SK-MEL-5 (cell line): ENCODE data around the gene OPRL1. TPM values are rescaled to one million over a fixed set of nuclear protein-coding genes. Genes with fewer than 3 reads are reported as not detected.

Experiments used
- DNase-seq: peaks from one replicate; pipeline ENCODE4 v3.0.0-alpha.2; 2016; ENCODE audit warnings: low read depth, low spot score
- in situ Hi-C: cut with HindIII; loops from 2 replicates; pipeline ENCODE4 v1.10.0; 2016; ENCODE audit warnings: low sequenced_read_pairs, high pct_unique_total_duplicates, low pct_unique_long_range_greater_than_20kb
- total RNA-seq: library from RNA; depleted of rRNA; stranded (reverse); fragments of >200 nt; shearing (Covaris generic); gene quantifications from 2 replicates; pipeline ENCODE4 v1.2.3, GENCODE V29; 2014

OPRL1 gene
- total RNA-seq, 1 experiment from 2014 or later = 2.1 TPM

DNA sequence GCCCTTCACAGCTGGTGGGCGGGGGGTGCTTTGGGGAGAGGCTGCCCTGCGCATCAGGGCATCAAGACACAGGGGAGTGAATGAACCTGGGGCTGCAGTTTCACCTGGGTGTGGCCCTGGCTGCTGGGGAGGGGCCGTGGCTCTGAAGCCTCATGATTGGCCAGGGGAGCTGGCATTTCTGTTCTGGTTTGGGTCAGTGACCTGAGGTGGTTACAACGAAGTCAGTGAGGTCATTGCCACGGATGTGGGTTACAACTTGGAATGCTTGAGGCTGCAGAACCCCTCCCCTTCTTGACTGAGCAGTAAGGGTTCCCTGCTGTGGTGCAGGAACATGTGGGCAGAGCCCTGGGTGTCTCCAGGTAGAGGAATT lies 13.9 kb upstream of the OPRL1 start:
- in situ Hi-C loops = no loop called here
- DNase-seq = peak; percentile 63

DNA sequence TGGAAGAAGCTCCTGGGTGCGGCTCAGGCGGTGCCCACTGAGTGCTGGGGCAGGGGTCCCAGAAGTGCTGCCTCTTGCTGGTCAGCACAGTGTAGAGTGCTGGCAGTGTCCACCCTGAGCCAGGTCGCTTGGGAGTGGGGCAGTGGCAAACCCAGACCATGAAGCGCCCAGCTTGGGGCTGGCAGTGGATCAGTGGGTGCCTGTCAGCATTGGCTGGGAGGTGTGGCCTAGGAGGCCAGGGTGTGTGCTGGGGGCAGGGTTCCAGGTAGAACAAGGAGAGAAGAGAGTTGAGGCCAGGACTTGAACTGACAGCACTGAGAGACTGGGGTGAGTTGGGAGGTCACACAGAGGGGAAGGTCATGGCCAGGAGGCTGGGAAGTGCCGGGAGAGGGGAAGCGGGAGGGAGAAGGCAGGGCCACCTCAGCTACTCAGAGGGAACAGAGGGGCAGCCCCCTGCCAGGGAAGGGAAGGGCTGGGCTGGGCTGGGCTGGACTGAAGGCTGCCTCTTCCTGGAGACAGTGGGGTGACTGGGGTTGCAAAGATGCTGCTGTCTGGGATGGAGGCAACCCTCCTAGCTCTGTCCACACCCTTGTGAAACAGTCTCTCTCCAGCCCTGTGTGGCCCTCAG lies 12.8 kb upstream of the OPRL1 start:
- in situ Hi-C loops = no loop called here
- DNase-seq = no peak

DNA sequence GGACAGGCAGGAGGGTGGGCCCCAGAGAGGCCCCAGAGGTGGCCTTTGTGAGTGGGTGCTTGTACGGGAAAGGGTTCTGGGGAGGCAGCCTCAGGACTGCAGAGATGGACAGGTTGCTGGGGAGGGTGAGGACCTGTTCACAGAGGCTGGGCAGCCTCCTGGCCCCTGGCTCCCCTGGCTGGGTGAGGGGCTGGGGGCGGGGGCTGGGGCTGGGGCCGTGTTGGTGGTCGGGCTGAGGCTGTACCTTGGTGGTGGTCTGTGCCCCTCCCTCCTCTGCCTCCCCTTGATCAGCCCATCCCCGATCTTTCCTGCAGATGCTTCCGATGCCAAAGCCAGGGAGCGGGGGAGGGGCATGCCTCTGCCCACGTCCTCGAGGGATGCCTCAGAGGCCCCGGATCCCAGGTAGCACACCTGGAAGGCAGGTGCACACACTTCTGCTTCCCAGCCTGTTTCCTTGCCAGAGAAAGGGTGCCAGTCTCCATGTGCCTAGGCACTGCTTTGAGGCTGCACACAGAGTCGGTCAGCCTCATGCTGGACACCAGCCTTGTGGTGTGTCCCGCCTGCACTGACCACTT lies 12.1 kb upstream of the OPRL1 start:
- in situ Hi-C loops = no loop called here
- no peak for DNase-seq

DNA sequence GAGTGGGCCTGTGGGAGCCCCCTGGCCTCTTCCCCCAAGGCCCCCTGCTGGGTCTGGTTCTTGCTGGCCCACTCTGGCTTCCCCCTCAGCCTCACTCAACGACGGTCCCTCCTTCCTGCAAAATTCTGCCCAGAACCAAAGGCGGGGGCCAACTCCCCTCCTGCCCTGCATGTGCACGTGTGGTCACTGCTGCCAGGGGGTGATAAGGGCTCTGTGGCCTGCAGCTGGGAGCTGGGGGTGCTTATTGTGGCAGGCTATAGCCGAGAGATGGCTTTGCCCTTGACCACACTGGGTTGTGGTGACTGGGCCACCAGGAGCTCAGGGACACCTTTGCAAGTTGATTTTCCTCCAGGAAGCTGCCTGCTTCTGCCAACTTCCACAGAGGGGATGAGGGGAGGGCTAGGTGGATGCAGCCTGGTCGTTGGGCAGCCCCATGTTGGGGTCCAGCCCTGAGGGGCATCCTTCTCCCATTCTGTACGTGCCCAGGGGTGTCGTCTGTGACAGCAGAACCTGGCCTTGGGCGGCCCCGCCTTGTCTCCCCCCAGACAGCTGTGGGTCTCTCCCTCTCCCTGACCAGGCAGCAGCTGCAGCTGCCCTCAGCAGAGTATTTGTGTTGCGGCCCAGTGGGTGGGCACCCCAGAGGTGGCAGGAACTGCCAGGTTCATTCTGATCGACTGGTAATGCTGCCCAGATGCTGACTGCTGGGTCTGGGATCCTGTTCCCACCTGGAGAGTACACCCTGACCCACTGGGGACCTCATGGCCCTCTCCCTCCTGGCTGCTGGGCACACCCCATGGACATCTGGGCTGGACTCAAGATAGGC lies 11.3 kb upstream of the OPRL1 start:
- in situ Hi-C loops = no loop called here

DNA sequence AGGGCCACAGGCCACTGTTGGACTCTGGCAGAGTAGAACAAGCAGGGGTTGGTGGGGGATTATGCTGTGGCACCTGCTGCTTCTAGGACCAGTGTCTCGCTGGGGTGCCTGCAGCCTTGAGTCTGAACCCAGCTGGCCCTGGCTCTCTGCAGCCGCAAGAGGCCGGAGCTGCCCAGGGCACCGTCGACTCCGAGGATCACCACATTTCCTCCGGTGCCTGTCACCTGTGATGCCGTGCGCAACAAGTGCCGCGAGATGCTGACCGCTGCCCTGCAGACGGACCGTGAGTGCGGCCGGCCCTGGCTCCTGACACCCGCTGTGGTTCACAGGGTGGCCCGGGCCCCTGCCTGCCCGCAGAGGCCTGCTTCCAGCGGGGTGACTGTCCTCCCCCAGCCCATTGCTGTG lies 10.7 kb upstream of the OPRL1 start:
- in situ Hi-C loops = no loop called here
- no peak for DNase-seq

More for the DNA sequence above, 11.3 kb upstream of the OPRL1 start:
- no peak for DNase-seq

DNA sequence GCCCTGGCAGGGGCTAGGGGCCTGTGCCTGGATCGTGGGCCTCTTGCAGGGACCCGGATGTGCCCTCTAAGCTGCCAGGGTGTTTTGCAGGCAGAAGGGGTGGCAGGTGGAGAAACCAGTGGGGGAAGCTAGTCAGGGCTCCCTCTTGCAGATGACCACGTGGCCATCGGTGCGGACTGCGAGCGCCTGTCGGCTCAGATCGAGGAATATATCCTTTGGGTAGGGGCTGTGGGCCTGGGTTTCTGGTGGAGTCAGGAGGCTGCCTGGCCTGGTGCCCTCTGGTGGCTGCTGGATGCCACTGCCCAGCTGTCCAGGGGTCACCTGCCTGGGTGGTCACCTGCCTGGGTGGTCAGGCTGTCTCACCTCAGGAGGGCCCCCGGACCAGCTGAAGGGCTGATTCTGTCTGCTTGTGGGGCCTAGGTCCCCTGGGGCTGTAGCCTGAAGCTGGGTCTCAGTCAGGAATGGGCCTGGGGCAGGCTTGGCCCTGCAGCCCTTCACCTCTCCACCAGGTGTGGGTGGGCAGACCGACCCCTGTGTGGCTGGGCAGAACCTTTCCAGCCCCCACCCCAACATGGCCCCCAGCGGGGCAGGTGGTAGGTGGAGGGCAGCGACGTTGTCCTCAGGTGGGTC lies 10.2 kb upstream of the OPRL1 start:
- in situ Hi-C loops = no loop called here
- DNase-seq = peak; percentile 62

DNA sequence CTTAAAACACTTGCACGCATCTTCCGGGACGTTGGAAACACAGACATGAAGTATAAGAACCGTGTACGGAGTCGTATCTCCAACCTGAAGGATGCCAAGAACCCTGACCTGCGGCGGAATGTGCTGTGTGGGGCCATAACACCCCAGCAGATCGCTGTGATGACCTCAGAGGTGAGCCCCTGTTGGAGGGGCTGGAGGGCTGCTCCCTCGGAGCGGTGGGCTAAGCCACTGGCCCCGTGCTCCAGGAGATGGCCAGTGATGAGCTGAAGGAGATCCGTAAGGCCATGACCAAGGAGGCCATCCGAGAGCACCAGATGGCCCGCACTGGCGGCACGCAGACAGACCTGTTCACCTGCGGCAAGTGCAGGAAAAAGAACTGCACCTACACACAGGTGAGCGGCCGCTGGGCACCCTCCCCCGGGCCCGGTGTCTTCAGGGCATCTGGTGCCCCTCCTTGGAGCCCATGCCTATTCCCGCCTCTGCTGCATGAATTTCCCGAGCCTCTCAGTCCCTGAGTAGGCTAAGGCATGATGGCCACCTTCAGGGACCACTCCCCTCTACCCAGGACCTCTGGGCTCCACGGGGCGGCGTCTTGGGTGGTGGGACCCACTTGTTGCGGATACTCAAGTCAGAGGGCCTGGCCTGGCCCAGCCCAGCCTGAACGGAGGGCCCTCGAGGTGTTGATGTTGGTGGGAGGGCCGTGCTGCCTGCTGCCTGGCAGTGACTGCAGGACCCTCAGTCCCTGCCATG lies 9.5 kb upstream of the OPRL1 start:
- in situ Hi-C loops = no loop called here

DNA sequence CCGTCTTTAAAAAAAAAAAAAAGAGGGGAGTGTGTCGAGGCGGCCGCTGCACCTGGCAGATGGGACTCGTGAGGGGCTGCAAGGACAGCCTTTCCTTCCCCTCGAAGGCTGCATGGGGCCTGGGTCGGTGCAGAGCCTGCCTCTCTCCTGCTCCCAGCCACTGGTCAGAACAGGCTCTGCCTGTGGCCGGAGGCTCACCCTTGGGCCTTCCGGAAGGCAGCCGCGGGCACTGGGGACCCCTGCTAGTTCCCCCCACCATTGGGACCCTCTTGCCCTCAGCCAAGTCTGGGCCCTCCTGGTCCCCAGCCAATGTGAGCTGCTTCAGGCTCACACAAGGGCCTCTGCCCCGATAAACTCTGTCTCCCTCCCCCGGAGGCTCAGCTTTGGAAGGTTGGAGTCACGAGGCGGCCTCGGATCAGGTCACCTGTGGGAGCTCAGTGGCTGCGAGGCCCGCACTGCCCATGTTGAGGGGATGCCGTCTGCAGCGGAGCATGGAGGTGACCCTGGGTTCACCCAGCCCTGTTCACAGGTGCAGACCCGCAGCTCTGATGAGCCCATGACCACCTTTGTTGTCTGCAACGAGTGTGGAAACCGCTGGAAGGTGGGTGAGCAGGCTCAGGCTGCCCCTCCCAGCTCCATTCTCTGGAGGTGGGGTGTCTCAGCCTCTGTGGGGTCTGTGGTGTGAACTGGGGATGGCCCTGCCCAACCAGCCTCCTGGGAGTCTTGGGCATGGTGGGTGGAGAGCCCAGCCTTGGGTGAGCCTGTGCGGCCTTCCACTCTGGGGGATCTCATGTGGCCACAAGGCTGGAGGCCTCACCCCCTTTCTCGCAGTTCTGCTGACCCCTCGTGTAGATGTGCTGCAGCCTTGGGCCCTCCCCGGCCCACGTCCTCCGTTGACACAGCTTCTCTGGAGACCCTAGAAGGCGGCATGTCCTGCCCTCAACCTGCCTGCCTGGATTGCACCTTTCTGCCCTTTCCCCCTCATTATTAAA lies 8.2 kb upstream of the OPRL1 start:
- in situ Hi-C loops = no loop called here

More for the DNA sequence above, 9.5 kb upstream of the OPRL1 start:
- no peak for DNase-seq

DNA sequence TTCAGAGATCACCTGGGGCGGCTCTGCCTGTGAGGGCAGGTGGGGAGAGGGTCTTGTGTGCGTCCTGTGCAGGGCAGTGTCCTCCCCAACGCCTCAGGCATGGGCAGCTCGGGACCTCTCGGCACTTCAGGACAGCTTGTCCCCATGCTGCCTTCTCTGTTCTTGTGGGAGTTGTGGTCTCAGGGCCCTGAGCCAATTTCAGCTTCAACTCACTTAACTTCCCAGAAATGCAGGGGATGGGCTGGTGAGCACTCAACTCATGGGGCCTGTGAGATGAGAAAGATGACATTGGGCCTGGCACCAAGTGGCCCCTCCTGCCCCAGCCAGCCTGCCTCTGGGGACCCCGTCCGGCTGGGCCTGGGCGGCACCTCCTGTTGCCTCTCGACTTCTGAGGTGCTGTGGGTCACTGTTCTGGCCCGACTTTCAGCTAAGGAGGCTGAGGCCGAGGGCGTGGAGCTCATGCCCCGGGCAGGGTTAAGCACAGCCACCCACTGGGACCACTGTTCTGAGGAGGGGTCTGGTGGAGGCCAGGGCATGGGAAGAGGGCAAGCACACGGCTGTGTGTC lies 7.3 kb upstream of the OPRL1 start:
- DNase-seq = no peak
- in situ Hi-C loops = no loop called here

More for the DNA sequence above, 8.2 kb upstream of the OPRL1 start:
- no peak for DNase-seq

DNA sequence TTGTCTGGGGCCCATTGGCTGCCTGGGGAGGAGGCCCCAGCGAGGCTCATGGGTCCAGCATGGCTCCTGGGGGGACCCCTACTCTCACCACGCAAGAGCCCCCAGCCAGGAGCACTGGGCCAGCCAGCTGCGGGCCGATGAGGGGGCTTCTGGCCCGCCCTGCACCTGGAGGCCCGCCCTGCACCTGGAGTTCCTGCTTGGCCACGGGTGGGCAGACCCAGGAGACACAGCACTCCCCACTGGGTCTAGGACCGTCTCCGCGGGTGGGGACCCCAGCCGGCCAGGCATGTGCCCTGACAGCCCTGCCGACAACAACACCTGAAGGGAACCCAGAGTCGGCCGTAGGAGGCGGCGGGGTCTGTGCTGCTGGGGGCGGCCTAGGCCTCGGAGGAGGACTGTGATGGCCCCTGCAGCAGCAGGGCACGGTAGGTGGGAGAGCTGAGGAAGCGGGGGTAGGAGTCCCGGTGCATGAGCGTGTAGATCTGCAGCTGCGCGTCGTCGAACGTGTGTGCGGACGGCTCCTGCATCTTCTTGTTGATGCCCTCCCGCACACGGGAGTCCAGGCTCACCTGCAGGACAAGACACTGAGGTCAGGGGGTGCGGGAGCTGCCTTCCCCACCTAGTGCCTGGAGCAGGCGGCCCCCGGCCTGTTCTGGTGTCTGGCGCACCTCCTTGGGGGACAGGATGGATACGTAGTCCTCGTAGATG lies 6.3 kb upstream of the OPRL1 start:
- no peak for DNase-seq
- in situ Hi-C loops = no loop called here

DNA sequence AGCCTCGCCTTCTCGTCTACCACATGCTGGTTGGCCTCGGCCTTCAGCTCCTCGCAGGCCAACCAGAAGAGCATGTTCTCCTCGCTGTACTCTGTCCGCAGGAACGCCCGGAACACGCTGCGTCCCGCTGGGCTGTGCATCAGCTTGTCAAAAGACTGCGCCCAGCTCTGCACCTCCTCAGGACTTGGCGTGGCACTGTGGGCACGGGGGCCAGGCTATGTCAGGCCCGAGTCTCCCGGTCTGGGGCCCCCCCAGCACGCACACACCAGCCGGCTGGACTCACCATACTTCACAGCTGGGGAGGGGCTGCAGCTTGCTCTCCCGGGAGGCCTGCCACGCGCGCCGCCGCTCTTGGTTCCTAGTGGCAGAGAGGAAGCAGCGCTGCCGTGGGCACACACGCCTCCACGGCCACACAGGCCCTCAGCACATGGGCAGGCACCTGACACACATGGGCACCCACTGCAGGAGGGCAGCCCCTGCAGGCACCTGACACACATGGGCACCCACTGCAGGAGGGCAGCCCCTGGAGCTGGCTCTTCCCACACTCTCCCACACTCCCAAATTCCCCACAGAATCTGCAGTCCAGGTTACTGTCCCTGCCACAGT lies 5.6 kb upstream of the OPRL1 start:
- in situ Hi-C loops = no loop called here
- DNase-seq = no peak

DNA sequence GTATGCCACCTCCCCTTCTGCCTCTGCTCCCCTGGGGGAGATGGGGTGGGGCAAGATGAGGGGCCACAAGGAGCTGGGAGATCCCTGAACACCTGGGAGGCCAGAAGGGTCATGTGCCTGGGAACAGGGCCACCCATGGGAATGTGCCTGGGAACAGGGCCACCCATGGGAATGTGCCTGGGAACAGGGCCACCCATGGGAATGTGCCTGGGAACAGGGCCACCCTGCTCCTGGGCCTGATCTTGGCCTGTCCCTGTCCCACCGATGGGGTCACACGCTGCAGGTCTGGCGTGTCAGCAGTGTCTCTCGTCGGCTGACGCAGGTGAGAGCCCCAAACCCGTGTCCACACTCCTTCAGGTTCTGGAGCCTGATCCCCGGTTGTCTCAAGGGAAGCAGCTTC lies 4.9 kb upstream of the OPRL1 start:
- in situ Hi-C loops = no loop called here
- DNase-seq = no peak

DNA sequence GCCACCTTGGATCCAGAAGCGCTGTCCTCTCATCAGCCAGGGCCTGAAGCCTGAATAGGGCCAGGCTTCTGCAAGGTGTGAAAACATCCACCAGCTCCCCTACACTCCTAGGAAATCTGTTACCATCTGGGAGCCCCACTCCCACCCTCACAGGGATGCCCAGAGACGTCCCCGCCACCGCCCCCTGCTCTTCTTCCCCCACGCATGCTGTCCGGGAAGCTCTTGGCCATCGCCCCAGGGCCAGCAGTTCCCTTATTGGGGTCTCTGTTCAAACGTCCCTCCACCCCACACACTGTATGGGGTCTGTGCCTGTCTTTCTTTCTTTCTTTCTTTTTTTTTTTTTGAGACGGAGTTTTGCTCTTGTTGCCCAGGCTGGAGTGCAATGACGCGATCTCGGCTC lies 4.3 kb upstream of the OPRL1 start:
- in situ Hi-C loops = no loop called here
- no peak for DNase-seq

DNA sequence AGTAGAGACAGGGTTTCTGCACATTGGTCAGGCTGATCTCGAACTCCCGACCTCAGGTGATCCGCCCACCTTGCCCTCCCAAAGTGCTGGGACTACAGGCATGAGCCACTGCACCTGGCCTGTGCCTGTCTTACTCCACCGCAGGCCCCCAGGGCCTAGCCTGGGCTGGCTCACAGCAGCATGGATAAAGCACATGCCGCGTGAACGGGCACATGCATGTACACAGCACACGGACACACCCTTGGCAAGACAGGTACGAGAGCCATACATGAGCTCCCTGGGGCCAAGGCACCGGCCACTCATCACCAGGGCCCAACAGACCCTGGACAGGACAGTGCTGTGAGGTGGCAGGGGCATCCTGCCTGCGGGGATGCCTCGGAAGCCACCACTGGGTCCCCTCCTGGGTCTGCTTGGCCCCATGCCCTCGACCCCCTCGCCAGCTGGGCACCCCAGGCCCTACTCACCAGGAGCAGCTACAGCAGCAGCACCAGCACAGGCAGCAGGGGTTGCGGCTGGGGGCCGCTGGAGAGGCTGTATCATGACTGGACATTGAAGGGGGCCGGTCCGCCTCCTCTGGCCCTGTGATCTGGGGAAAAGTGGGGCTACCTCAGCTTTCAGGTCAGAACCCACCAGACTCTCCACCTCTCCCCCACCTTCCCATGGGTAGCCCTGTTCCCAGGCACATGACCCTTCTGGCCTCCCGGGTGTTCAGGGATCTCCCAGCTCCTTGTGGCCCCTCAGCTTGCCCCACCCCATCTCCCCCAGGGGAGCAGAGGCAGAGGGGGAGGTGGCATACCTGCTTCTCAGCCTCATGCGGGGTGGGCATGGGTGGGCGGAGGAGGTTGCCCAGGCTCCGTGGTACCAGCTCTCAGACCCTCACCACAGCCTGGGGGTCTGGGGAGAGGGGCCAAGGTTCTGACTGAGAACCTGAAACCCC lies 3.6 kb upstream of the OPRL1 start:
- in situ Hi-C loops = no loop called here
- no peak for DNase-seq

DNA sequence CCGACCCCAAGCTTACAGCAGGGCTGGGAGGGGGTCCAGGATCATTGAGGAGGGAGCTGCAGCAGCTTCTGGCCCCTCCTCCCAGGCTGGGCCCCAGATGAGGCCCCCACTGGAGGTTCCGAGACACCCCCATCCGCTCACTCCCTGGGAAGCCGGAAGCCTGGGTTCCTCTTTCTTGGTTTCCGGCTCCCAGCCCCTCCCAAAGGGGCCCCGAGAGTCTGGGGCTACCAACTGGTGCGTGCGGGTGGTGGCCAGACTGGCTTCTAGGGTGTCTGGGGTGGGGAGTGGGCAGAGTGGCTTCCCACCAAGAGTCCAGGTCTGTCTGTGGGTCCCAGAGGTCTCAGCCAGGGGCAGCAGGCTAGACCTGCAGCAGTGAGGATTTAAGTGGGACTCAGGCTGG lies 2.8 kb upstream of the OPRL1 start:
- in situ Hi-C loops = no loop called here

More for the DNA sequence above, 2.8 kb upstream of the OPRL1 start:
- no peak for DNase-seq
